K562 (cell line): ENCODE data around the gene RFPL1. TPM values are rescaled to one million over a fixed set of nuclear protein-coding genes. Genes with fewer than 3 reads are reported as not detected.
A peak's percentile ranks its signal among the peaks of the same experiment; 100 is the strongest.

ENCODE experiments used
- ATAC-seq: fragments of 200-7000 bp; cut with Tn5 transposase; 3 replicates; pipeline ENCODE4 v1.9.1; 2020; ENCODE audit warnings: moderate library complexity
- BruUV-seq: library from RNA; stranded (reverse); fragments of 400-500 nt; replicated peaks from 2 replicates; lab custom pipeline; 2021; lab: Mats Ljungman, UMichigan
- CTCF ChIA-PET: fragments of 300-600 bp; formaldehyde crosslinking; extraction: SDS; loops from one replicate; lab custom pipeline; 2021; ENCODE audit warnings: low intra/inter-chr PET ratio; lab: Yijun Ruan, JAX
- POLR2A ChIA-PET: fragments of 300-600, 350-650 bp; sonication (Branson Sonifier 250); formaldehyde crosslinking; extraction: SDS; loops from one replicate; lab custom pipeline; 2021; ENCODE audit warnings: antibody characterized with exemption, inconsistent platforms; lab: Yijun Ruan, JAX
- DNase-seq, 4 experiments: peaks; one replicate each; pipeline versions ENCODE4 v3.0.0 to v3.0.0-alpha.2; 2011 to 2018; ENCODE audit warnings: low spot score in 3 of 4, mixed read lengths in 3 of 4; ENCODE audit errors: extremely low read depth in 1 of 4
- FAIRE-seq: peaks from 2 replicates; lab custom pipeline; 2011; peaks lifted over from hg19 to GRCh38; lab: Jason Lieb, UNC
- H2AFZ ChIP-seq: 2 replicates; pipeline ENCODE4 v1.6.0; 2011; ENCODE audit warnings: low read depth, low read length, control low read depth, inconsistent platforms
- H3K27ac ChIP-seq: fragments of 200-600 bp; 3 replicates; pipeline ENCODE4 v1.8.0; 2011; ENCODE audit warnings: low read depth, mild to moderate bottlenecking, control low read depth, inconsistent platforms, low read length, moderate library complexity, mixed read lengths; ENCODE audit errors: extremely low read depth
- H3K27me3 ChIP-seq, 2 experiments: fragments of 300-600 bp in 1 of 2; 2 replicates in 1 of 2; 3 replicates in 1 of 2; pipeline versions ENCODE4 v1.6.0 to v1.8.0; 2011; ENCODE audit warnings: inconsistent platforms in 2 of 2, low read length in 2 of 2, mild to moderate bottlenecking in 1 of 2, mixed read lengths in 1 of 2, moderate library complexity in 1 of 2; ENCODE audit not compliant: control insufficient read depth in 2 of 2, insufficient read depth in 2 of 2
- H3K36me3 ChIP-seq: fragments of 300-600 bp; 3 replicates; pipeline ENCODE4 v1.8.0; 2011; ENCODE audit warnings: mild to moderate bottlenecking, low read length, inconsistent platforms; ENCODE audit not compliant: control insufficient read depth, insufficient read depth
- H3K4me1 ChIP-seq, 2 experiments: fragments of 200-600 bp in 1 of 2; replicated peaks in 1 of 2; 2 replicates in 1 of 2; 3 replicates in 1 of 2; pipeline versions ENCODE4 v1.5.1 to v1.8.0; 2011; ENCODE audit warnings: inconsistent platforms in 2 of 2, low read length in 2 of 2, mild to moderate bottlenecking in 1 of 2, mixed read lengths in 1 of 2, moderate library complexity in 1 of 2; ENCODE audit not compliant: control insufficient read depth in 2 of 2, insufficient read depth in 2 of 2
- H3K4me2 ChIP-seq: 2 replicates; pipeline ENCODE4 v1.6.1; 2011; ENCODE audit warnings: low read length, control low read depth, inconsistent platforms, mixed read lengths; ENCODE audit not compliant: insufficient read depth
- H3K4me3 ChIP-seq: fragments of 200-600 bp; sonication (generic), shearing (Covaris generic); 2 replicates; pipeline ENCODE4 v1.5.1; 2016; ENCODE audit warnings: control low read depth, inconsistent platforms
- H3K79me2 ChIP-seq: fragments of 200-600 bp; 3 replicates; pipeline ENCODE4 v1.8.0; 2011; ENCODE audit warnings: low read length, inconsistent platforms; ENCODE audit not compliant: control insufficient read depth, insufficient read depth
- H3K9ac ChIP-seq, 2 experiments: 2 replicates each; pipeline versions ENCODE4 v1.6.0 to v1.6.1; 2011; ENCODE audit warnings: low read depth in 2 of 2, low read length in 2 of 2, control low read depth in 1 of 2, inconsistent platforms in 1 of 2, mild to moderate bottlenecking in 1 of 2, mixed read lengths in 1 of 2; ENCODE audit not compliant: insufficient read depth in 1 of 2
- H3K9me1 ChIP-seq: one replicate; pipeline ENCODE4 v1.6.0; 2011; ENCODE audit warnings: inconsistent platforms, mild to moderate bottlenecking, low read length, moderate library complexity; ENCODE audit not compliant: control insufficient read depth, insufficient read depth
- H3K9me3 ChIP-seq: replicated peaks from 2 replicates; pipeline ENCODE4 v1.5.1; 2011; ENCODE audit warnings: low read depth, low read length, inconsistent platforms; ENCODE audit not compliant: control insufficient read depth, insufficient read depth
- H4K20me1 ChIP-seq: replicated peaks from 2 replicates; pipeline ENCODE4 v1.6.1; 2011; ENCODE audit warnings: low read length, inconsistent platforms, mixed read lengths; ENCODE audit not compliant: control insufficient read depth, insufficient read depth
- C11orf30 ChIP-seq: fragments of 450-650 bp; IDR thresholded peaks from 2 replicates; pipeline ENCODE4 v1.6.1; 2016; ENCODE audit warnings: low read depth, mild to moderate bottlenecking
- KDM1A ChIP-seq, 2 experiments: fragments of 450-650 bp; IDR thresholded peaks; 2 replicates each; pipeline ENCODE4 v1.6.1; 2016; ENCODE audit warnings: mild to moderate bottlenecking in 2 of 2
- MAFF ChIP-seq: IDR thresholded peaks from 2 replicates; pipeline ENCODE4 v1.6.1; 2012; ENCODE audit warnings: low read length, improper control_type of control experiment
- MAFG ChIP-seq: fragments of 450-650 bp; conservative IDR thresholded peaks from 2 replicates; pipeline ENCODE4 v1.6.1; 2016; ENCODE audit warnings: missing genetic modification characterization, missing compliant biosample characterization
- MAFK ChIP-seq: IDR thresholded peaks from 2 replicates; pipeline ENCODE4 v1.6.1; 2011; ENCODE audit warnings: low read length, improper control_type of control experiment
- ZNF316 ChIP-seq: fragments of 450-650 bp; IDR thresholded peaks from 2 replicates; pipeline ENCODE4 v1.6.1; 2016
- WGBS: fragments of 100-300 bp; shearing (Covaris generic); methylation state at CpG from one replicate; pipeline ENCODE4 v1.1.6; 2016; ENCODE audit warnings: low coverage, mixed read lengths; ENCODE audit not compliant: insufficient coverage; ENCODE audit errors: missing lambda C conversion rate; 5-methylcytosine and 5-hydroxymethylcytosine counted together
- in situ Hi-C: fragments of 300-500 bp; cut with MboI; formaldehyde crosslinking; loops from 4 replicates; pipeline ENCODE4 v1.15.0; 2018; ENCODE audit warnings: inconsistent platforms, mixed read lengths
- intact Hi-C: fragments of 100-400 bp; cut with micrococcal nuclease; formaldehyde crosslinking; loops from 2 replicates; pipeline ENCODE4 v1.14.2; 2022
- polyA plus RNA-seq, 8 experiments: library from polyadenylated mRNA; depleted of rRNA in 4 of 8; stranded (reverse) in 5 of 8; unstranded in 3 of 8; fragments of >200 nt; fragmentation: Nextera tagmentation in 2 of 8; fragmentation: Illumina TruSeq in 1 of 8; extraction: Ambion mirVana in 2 of 8; extraction: Trizol in 1 of 8; gene quantifications; 2 replicates each; pipeline versions ENCODE4 v1.2.1 to v1.2.3, GENCODE V29; 2011 to 2014; ENCODE audit warnings: inconsistent platforms in 1 of 8, missing spikeins in 1 of 8
- total RNA-seq, 7 experiments: library from RNA; depleted of rRNA in 6 of 7; stranded (reverse); fragments of >200 nt in 6 of 7; fragmentation: Illumina TruSeq in 2 of 7; extraction: Trizol in 2 of 7; gene quantifications; 2 replicates each; pipeline versions ENCODE4 v1.2.1 to v1.2.3, GENCODE V29; 2011 to 2021; ENCODE audit warnings: low replicate concordance in 1 of 7

RFPL1 gene
- total and polyA plus RNA-seq, 9 of the 15 experiments (the other 6 are each of a cell fraction or from before 2014, with no cell fraction given), result not detected

- H2AFZ ChIP-seq, result no peak overlapping the region
- WGBS, result 55% methylated on average over 6 of the region's 9 CpGs
- H3K27me3 ChIP-seq, result no peaks in the 10 kb centered on the region
- peaks cover 11% of the 10 kb centered on the region; the same call in 1 of the 3 replicates for H3K36me3 ChIP-seq
- intact Hi-C loops (no loop called here), in situ Hi-C loops (no loop called here)
- POLR2A ChIA-PET, result interaction anchor here (0.6 to 1.2 kb wide), 3 partner anchors 12 to 81 kb away, joined by 3 to 5 read pairs (median 4); partner anchors contain the start of gene AP1B1
- ATAC-seq (peak; percentile 36; the same call in 1 of the 3 replicates), DNase-seq (no peak), FAIRE-seq (no peak)
- H3K79me2 ChIP-seq, result no peaks in the 10 kb centered on the region
- no peaks in the 10 kb centered on the region for H3K9me3 ChIP-seq
- H3K4me2 ChIP-seq, result peak overlapping the region; percentile 31; the same call in 1 of the 2 replicates
- CTCF ChIA-PET, result interaction anchor here (1.3 kb wide), 1 partner anchor 55 kb away, joined by 7 read pairs; no protein-coding TSS in a partner anchor
- BruUV-seq, result no TSS peak
- H3K4me3 ChIP-seq, result no peak overlapping the region
- H3K4me1 ChIP-seq, result peaks cover 0 to 11% of the 10 kb centered on the region in 2 experiments; a peak in 2 of 5 replicates
- no peak overlapping the region for H3K9ac ChIP-seq
- TF ChIP-seq MAFF, result peak; percentile 4; the same call in 1 of the 2 replicates
- no peak for TF ChIP-seq KDM1A (IDR thresholded peaks at IDR 0.05)
- TF ChIP-seq MAFK, result 0 out of 2 replicates have a peak, but pooled peaks have one; percentile 15
- TF ChIP-seq ZNF316, result peak; percentile 59
- peak; percentile 65 for TF ChIP-seq C11orf30
- TF ChIP-seq MAFG (tag), result 0 out of 2 replicates have a peak, but pooled peaks have one; percentile 23
- no peaks in the 10 kb centered on the region for H3K9me1 ChIP-seq
- no peaks in the 10 kb centered on the region for H4K20me1 ChIP-seq
- H3K27ac ChIP-seq, result no peak overlapping the region
Observed at GRCh38 chr22:29469755-29470154, 31.4 kb downstream of the RFPL1 start.
